Myocyte (in vitro differentiated cells): ENCODE data around the gene PLA2G2E. TPM values are rescaled to one million over a fixed set of nuclear protein-coding genes. Genes with fewer than 3 reads are reported as not detected.
"Not testable (repeated sequence)": the region's sequence is repeated elsewhere in the genome, so short reads cannot be mapped to it uniquely, and the experiment has no call there.

Experiments used
- DNase-seq: peaks from one replicate; pipeline ENCODE4 v3.0.0-alpha.2; 2012; ENCODE audit warnings: low read depth
- total RNA-seq: library from RNA; depleted of rRNA; stranded (reverse); fragments of >200 nt; gene quantifications from 2 replicates; pipeline ENCODE4 v1.2.3, GENCODE V29; 2014

The PLA2G2E gene
- total RNA-seq, 1 donor from 2014 or later = not detected

DNA sequence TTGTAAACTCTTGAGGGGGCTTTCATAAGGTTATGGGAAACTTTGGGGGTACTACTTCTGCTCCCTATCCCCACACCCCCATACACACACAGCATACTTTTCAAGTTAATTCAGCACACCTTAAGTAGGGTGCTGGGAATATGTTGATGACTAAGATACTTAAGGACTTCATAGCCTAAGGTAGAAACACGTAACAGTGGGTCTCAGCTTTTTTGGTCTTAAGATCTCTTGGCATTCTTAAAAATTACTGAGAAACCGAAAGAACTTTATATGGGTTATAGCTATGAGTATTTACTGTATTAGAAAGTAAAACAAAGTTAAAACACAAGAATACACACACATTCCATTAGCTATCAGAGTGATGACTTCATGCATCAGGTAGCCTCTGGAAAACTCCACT, 39.1 kb downstream of the PLA2G2E start:
- DNase-seq = no peak

DNA sequence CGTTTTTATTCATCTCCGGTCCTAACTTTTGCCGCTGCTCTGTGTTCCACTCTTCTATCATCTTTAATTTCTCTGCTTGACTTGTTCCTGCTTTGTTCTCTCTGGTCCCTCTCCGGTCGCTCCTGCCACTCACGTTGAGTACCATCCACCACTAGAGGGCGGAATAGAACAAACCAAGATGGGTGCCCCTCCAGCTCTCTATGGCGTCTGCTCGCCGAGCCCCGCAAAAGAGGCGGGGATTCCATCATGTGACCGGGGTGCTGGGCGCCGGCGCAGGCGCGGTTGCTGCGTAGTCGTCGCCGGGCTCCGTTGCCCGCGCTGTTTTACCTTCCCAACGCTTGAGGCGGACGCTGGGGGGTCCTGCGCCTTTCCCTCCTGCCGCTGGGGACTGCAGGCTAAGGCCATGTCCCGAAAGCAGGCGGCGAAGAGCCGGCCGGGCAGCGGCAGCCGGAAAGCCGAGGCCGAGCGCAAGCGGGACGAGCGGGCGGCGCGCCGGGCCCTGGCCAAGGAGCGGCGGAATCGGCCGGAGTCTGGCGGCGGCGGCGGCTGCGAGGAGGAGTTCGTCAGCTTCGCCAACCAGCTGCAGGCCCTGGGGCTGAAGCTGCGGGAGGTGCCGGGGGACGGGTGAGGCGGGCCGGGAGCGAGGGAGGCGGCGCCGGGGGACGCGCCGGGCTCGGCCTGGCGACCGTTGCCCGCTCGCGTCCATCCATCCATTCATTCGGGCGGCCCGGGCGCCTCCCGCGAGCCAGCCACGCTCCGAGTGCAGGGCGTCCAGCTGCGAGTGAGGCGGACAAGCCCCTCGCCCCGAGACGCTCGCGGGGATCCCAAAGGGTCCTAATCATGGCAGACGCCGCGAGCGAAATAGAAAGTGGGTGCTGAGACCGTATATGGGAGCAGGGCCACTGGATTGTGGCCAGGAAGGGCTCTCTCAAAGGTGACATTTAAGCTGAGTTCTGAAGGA, 41.0 kb downstream of the PLA2G2E start, which contains the start of gene OTUD3:
Gene OTUD3 (plus strand): TSS at position 285 of the 961 bp plus-strand sequence. CDS start 119 bp downstream, at position 404.
- peak; percentile 99 for DNase-seq

DNA sequence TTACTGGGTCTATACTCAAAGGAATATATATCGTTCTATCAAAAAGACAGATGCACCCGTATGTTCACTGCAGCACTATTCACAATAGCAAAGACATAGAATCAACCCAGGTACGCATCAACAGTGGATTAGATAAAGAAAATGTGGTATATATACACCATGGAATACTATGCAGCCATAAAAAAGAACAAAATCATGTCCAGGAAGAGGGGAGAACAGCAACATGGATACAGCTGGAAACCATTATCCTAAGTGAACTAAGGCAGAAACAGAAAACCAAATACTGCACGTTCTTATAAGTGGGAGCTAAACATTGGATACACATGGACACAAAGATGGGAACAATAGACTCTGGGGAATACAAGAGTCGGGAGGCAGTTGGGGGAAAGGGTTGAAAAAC, 42.6 kb downstream of the PLA2G2E start:
- not testable (repeated sequence) for DNase-seq

DNA sequence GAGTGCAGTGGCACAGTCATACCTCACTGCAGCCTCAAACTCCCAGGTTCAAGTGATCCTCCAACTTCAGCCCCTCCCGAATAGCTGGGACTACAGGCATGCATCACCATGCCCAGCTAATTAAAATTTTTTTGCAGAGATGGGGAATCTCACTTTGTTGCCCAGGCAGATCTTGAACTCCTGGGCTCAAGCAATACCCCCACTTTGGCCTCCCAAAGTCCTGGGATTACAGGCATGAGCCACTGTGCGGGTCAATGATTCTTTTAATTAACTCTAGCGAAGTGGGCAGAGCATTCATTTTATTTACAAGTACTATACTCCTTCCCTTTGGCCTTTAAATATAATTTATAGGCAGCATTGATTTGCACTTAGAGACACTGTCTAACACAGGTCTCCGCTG, 43.8 kb downstream of the PLA2G2E start:
- no peak for DNase-seq

DNA sequence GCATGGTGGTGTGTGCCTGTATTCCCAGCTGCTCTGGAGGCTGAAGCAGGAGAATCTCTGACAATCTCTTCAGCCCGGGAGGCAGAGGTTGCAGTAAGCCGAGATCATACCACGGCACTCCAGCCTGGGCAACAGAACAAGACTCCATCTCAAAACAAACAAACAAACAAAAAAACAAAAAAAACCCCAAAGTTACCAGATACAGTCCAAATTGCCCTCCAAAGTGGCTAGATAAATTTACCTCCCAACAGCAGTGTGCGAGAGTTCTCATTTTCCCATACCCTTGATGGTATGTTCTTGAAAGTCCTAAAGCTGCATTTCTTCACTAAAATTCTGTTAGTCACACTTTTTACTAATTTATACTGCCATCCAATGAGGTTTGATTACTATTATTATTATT, 44.2 kb downstream of the PLA2G2E start:
- no peak for DNase-seq

DNA sequence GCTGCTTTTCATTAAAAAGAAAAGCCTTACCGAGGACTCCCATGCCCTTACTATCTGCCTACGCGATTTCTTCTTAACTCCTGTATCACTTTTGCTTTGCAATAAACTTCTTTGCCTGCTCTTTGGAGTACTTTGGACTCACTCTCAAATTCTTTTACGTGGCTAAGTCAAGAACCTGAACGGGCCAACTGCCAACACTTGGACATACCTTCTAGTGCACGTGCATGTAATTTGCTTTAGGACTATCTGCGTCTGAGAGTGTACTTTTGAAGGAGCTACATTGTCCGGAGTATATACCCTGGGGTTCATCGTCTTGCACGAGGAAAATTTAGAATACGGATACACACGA, 44.8 kb downstream of the PLA2G2E start:
- no peak for DNase-seq

DNA sequence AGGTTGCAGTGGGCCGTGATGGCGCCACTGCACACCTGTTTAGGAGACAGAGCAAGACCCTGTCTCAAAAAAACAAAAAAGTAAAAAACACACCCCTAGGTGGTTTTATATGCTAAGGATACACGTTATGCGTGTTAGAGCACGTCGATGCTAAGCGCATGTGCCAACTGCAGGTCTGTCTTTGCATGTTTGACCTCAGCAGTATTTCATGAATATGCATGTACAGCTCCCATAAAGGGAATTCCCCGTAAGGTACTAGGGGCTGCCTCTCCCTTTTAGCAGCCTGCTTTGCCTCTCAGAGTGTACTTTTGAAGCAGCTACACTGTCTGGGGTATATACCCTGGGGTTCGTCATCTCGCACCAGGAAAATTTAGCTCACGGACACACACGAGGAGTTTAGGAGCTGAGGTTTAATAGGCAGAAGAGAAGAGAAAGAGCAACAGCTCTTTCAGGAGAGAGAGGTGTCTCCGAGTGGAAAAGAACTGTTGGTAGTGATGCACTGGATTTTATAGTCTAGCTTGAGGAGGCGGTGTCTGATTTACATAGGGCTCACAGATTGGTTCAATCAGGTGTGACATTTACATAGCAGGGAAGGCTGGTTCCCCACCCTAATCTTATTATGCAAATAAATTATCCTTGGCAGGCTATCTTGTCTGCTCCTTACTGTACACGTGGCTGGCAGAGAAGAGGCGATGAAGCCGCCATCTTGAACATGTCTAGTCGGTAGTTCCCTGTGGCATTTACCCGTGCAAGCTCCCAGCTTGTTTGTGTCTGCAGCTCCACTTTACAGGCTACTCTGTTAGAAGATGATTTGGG, 45.4 kb downstream of the PLA2G2E start:
- DNase-seq = no peak

DNA sequence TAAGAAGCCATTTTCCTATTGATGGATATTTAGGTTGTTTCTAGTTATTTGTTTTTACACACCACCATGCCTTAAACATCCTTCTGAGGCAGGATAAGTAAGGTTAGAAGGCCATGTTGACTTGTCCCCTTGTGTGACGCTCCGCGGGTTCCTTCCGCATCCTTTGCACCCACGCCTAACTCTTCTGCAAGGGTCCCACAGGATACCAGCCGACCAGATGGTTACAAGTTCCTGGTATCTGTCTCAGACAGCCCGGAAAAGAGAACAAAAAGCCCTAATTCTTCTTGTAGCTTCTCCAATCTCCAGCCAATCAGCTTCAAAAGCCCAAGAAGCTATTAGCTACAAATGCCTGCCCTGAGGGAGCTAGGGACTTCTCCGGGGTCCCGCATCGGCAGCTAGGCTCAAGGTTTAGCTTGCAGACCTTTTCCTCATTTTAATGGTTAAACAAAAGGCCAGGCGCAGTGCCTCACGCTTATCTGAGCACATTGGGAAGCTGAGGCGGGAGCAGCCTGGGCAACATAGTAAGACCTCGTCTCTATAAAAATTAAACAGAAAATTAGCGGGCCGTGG, 46.2 kb downstream of the PLA2G2E start:
- DNase-seq = no peak

DNA sequence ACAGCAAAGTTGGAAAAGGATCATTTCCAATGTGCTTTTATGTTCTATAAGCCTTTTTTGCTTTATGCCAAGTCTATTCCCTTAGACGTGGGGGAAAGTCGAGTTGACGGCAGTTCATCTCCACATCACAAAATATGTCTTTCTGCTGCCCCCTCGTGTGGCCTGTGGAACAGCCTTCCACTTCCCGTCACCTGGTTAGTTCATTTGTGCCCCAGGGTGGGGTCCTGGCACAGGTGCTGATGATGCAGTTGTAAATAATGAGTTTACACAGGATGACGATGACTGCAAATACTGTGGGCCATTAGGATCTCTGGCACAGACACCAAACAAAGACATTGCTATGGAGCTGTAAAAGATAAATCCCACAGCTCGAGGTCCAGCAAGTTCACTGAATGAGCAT, 51.2 kb downstream of the PLA2G2E start:
- DNase-seq = peak; percentile 34

Other genes starting within 250 kb of the PLA2G2E start
- gene TMCO4, start 123.7 kb downstream of the PLA2G2E start, total RNA-seq = 11.0 and 15.8 TPM in 2 replicates
- gene RNF186, start 108.3 kb downstream of the PLA2G2E start, total RNA-seq = not detected in 2 replicates
- 10.6 and 12.5 TPM in 2 replicates for gene OTUD3, start 41.2 kb downstream of the PLA2G2E start, total RNA-seq
- gene PLA2G2A, start 56.0 kb upstream of the PLA2G2E start, total RNA-seq = not detected in 2 replicates
- not detected in 2 replicates for gene PLA2G5, start 146.6 kb upstream of the PLA2G2E start, total RNA-seq
- not detected in 2 replicates for gene PLA2G2D, start 195.9 kb upstream of the PLA2G2E start, total RNA-seq
- not detected in 2 replicates for gene PLA2G2F, start 215.7 kb upstream of the PLA2G2E start, total RNA-seq